Measurements from ENCODE around the gene UBASH3A.

The UBASH3A gene

GRCh38 chr21:42374457-42374856, 29.2 kb upstream of the UBASH3A start:
- DNase-seq (ENCODE audit: low read depth in 3 of 3): no peak

GRCh38 chr21:42374864-42375499, 28.7 kb upstream of the UBASH3A start:
- DNase-seq (ENCODE audit: low read depth in 3 of 3): no peak

- DNase-seq (ENCODE audit: low read depth in 3 of 3): no peak
Measured at GRCh38 chr21:42375506-42375905, 28.2 kb upstream of the UBASH3A start.

- no peak for DNase-seq (ENCODE audit: low read depth in 3 of 3)
Measured at GRCh38 chr21:42375966-42376337, 27.8 kb upstream of the UBASH3A start.

GRCh38 chr21:42376338-42376982, 27.2 kb upstream of the UBASH3A start:
- DNase-seq (ENCODE audit: low read depth in 3 of 3): no peak

GRCh38 chr21:42377211-42377950, 26.3 kb upstream of the UBASH3A start:
- DNase-seq (ENCODE audit: low read depth in 3 of 3): no peak

- no peak for DNase-seq (ENCODE audit: low read depth in 3 of 3)
Measured at GRCh38 chr21:42377951-42378340, 25.8 kb upstream of the UBASH3A start.

- DNase-seq (ENCODE audit: low read depth in 3 of 3): no peak
Measured at GRCh38 chr21:42378418-42378817, 25.3 kb upstream of the UBASH3A start.

- DNase-seq (ENCODE audit: low read depth in 3 of 3): no peak
Measured at GRCh38 chr21:42379426-42380215, 24.1 kb upstream of the UBASH3A start.

GRCh38 chr21:42381347-42381984, 22.2 kb upstream of the UBASH3A start:
- no peak for DNase-seq (ENCODE audit: low read depth in 3 of 3)

- no peak for DNase-seq (ENCODE audit: low read depth in 3 of 3)
Measured at GRCh38 chr21:42382915-42383314, 20.8 kb upstream of the UBASH3A start.

GRCh38 chr21:42383331-42383730, 20.4 kb upstream of the UBASH3A start:
- no peak for DNase-seq (ENCODE audit: low read depth in 3 of 3)

GRCh38 chr21:42384156-42384945, 19.4 kb upstream of the UBASH3A start:
- DNase-seq (ENCODE audit: low read depth in 3 of 3): no peak

GRCh38 chr21:42384989-42385388, 18.7 kb upstream of the UBASH3A start:
- no peak for DNase-seq (ENCODE audit: low read depth in 3 of 3)

GRCh38 chr21:42385619-42386018, 18.1 kb upstream of the UBASH3A start:
- DNase-seq (ENCODE audit: low read depth in 3 of 3): no peak

GRCh38 chr21:42386034-42386591, 17.6 kb upstream of the UBASH3A start:
- no peak for DNase-seq (ENCODE audit: low read depth in 3 of 3)

GRCh38 chr21:42387164-42387563, 16.5 kb upstream of the UBASH3A start:
- DNase-seq (ENCODE audit: low read depth in 3 of 3): no peak

- no peak for DNase-seq (ENCODE audit: low read depth in 3 of 3)
Measured at GRCh38 chr21:42387843-42388340, 15.8 kb upstream of the UBASH3A start.

- no peak for DNase-seq (ENCODE audit: low read depth in 3 of 3)
Measured at GRCh38 chr21:42388740-42389448, 14.8 kb upstream of the UBASH3A start.

- DNase-seq (ENCODE audit: low read depth in 3 of 3): no peak
Measured at GRCh38 chr21:42389449-42389835, 14.3 kb upstream of the UBASH3A start.
